PC-9 (cell line): ENCODE results near the gene C10orf71. TPM values are rescaled to one million over a fixed set of nuclear protein-coding genes. Genes with fewer than 3 reads are reported as not detected.

ENCODE experiments used
- BruUV-seq: library from RNA; stranded (reverse); fragments of 400-500 nt; replicated peaks from 2 replicates; lab custom pipeline; 2021; lab: Mats Ljungman, UMichigan
- CTCF ChIA-PET: fragments of 300-600 bp; sonication (Branson Sonifier 250); formaldehyde crosslinking; loops from one replicate; lab custom pipeline; 2022; ENCODE audit warnings: antibody characterized with exemption; lab: Charles Lee
- POLR2A ChIA-PET: fragments of 300-600 bp; sonication (Branson Sonifier 250); formaldehyde crosslinking; loops from one replicate; lab custom pipeline; 2022; ENCODE audit warnings: antibody characterized with exemption; ENCODE audit not compliant: unreplicated experiment; lab: Charles Lee
- DNase-seq, 2 experiments: peaks; one replicate each; pipeline versions ENCODE4 v3.0.0 to v3.0.0-alpha.2; 2015 to 2022; ENCODE audit warnings: mixed read lengths in 1 of 2
- H2AFZ ChIP-seq: fragments of 200-600 bp; sonication (generic); 2 replicates; pipeline ENCODE4 v1.8.1; 2017; ENCODE audit warnings: antibody characterized with exemption
- H3F3A ChIP-seq: fragments of 200-600 bp; sonication (generic); 2 replicates; pipeline ENCODE4 v1.8.1; 2017; ENCODE audit warnings: antibody characterized with exemption, mild to moderate bottlenecking, low read depth; ENCODE audit not compliant: insufficient read depth
- H3K27ac ChIP-seq: fragments of 200-600 bp; sonication (generic); 2 replicates; pipeline ENCODE4 v1.6.1; 2016; ENCODE audit warnings: mixed run types
- H3K27me3 ChIP-seq: fragments of 200-600 bp; sonication (generic); 2 replicates; pipeline ENCODE4 v1.6.1; 2016; ENCODE audit warnings: low read depth, mixed run types; ENCODE audit not compliant: insufficient read depth
- H3K36me3 ChIP-seq: fragments of 200-600 bp; sonication (generic); 2 replicates; pipeline ENCODE4 v1.6.1; 2016; ENCODE audit warnings: low read depth, mixed run types
- H3K4me1 ChIP-seq: fragments of 200-600 bp; sonication (generic); replicated peaks from 2 replicates; pipeline ENCODE4 v1.6.1; 2016; ENCODE audit warnings: mixed run types; ENCODE audit not compliant: insufficient read depth
- H3K4me2 ChIP-seq: fragments of 200-600 bp; sonication (generic); 2 replicates; pipeline ENCODE4 v1.6.1; 2017; ENCODE audit warnings: mixed run types
- H3K4me3 ChIP-seq: fragments of 200-600 bp; sonication (generic); 2 replicates; pipeline ENCODE4 v1.6.1; 2016; ENCODE audit warnings: mixed run types
- H3K79me2 ChIP-seq: fragments of 200-600 bp; sonication (generic); 2 replicates; pipeline ENCODE4 v1.6.1; 2017; ENCODE audit warnings: low read depth, mixed run types
- H3K9me2 ChIP-seq: fragments of 200-600 bp; sonication (generic); 2 replicates; pipeline ENCODE4 v1.8.1; 2017; ENCODE audit warnings: mild to moderate bottlenecking; ENCODE audit not compliant: insufficient read depth
- H3K9me3 ChIP-seq: fragments of 200-600 bp; sonication (generic); 2 replicates; pipeline ENCODE4 v1.8.1; 2016; ENCODE audit warnings: low read depth; ENCODE audit not compliant: insufficient read depth
- H4K20me1 ChIP-seq: fragments of 200-600 bp; sonication (generic); 2 replicates; pipeline ENCODE4 v1.8.1; 2017; ENCODE audit not compliant: insufficient read depth
- CTCF ChIP-seq: fragments of 200-600 bp; sonication (generic); conservative IDR thresholded peaks from 2 replicates; pipeline ENCODE4 v1.6.1; 2017; ENCODE audit warnings: mixed run types, antibody characterized with exemption, mild to moderate bottlenecking, moderate library complexity
- EZH2 ChIP-seq: fragments of 200-600 bp; sonication (generic); IDR thresholded peaks from 2 replicates; pipeline ENCODE4 v1.8.0; 2017; ENCODE audit warnings: antibody characterized with exemption, low read depth
- intact Hi-C: fragments of 100-400 bp; cut with micrococcal nuclease; formaldehyde crosslinking; loops from one replicate; pipeline ENCODE4 v1.10.0; 2022; ENCODE audit not compliant: unreplicated experiment
- total RNA-seq: library from RNA; stranded (reverse); gene quantifications from 2 replicates; pipeline ENCODE4 v1.2.3, GENCODE V29; 2021

Gene C10orf71
- total RNA-seq, 1 experiment from 2014 or later: not detected

GRCh38 chr10:49303711-49304110 lies 4.7 kb downstream of the C10orf71 start:
- no peaks in the 10 kb centered on the region for H3K79me2 ChIP-seq
- H3K4me2 ChIP-seq: no peak overlapping the region
- no peak overlapping the region for H3K27ac ChIP-seq
- no peak overlapping the region for H2AFZ ChIP-seq
- peaks cover 52% of the 10 kb centered on the region for H3K27me3 ChIP-seq
- H3F3A ChIP-seq: no peaks in the 10 kb centered on the region
- no peaks in the 10 kb centered on the region for H3K9me3 ChIP-seq
- BruUV-seq: no TSS peak
- CTCF ChIA-PET: no interaction called here
- H3K9me2 ChIP-seq: no peaks in the 10 kb centered on the region
- no peaks in the 10 kb centered on the region for H4K20me1 ChIP-seq
- no peaks in the 10 kb centered on the region for H3K4me1 ChIP-seq
- intact Hi-C loops: no loop called here
- TF ChIP-seq EZH2 (no peak), CTCF (no peak)
- no peak for DNase-seq
- POLR2A ChIA-PET: no interaction called here
- H3K4me3 ChIP-seq: no peak overlapping the region
- H3K36me3 ChIP-seq: no peaks in the 10 kb centered on the region

- H3K27me3 ChIP-seq: peaks cover 48% of the 10 kb centered on the region
These were observed 5.2 kb downstream of the C10orf71 start for GRCh38 chr10:49304137-49304536.

GRCh38 chr10:49307921-49308320 lies 9.0 kb downstream of the C10orf71 start:
- TF ChIP-seq CTCF (no peak), EZH2 (no peak)
- POLR2A ChIA-PET: no interaction called here
- Histone ChIP-seq H3K27ac (no peak overlapping the region), H3K79me2 (no peaks in the 10 kb centered on the region), H4K20me1 (no peaks in the 10 kb centered on the region), H3F3A (no peaks in the 10 kb centered on the region), H3K9me2 (no peaks in the 10 kb centered on the region), H3K4me2 (no peak overlapping the region), H3K27me3 (peaks cover 58% of the 10 kb centered on the region), H2AFZ (no peak overlapping the region), H3K4me1 (no peaks in the 10 kb centered on the region), H3K36me3 (no peaks in the 10 kb centered on the region), H3K9me3 (no peaks in the 10 kb centered on the region), H3K4me3 (no peak overlapping the region)
- intact Hi-C loops: no loop called here
- no TSS peak for BruUV-seq
- CTCF ChIA-PET: no interaction called here
- DNase-seq: no peak

More at GRCh38 chr10:49304137-49304536, 5.2 kb downstream of the C10orf71 start:
- Histone ChIP-seq H3K79me2 (no peaks in the 10 kb centered on the region), H2AFZ (no peak overlapping the region), H3K9me2 (no peaks in the 10 kb centered on the region), H3K4me2 (no peak overlapping the region), H3K4me1 (no peaks in the 10 kb centered on the region), H3F3A (no peaks in the 10 kb centered on the region), H4K20me1 (no peaks in the 10 kb centered on the region), H3K27ac (no peak overlapping the region), H3K9me3 (no peaks in the 10 kb centered on the region), H3K4me3 (no peak overlapping the region), H3K36me3 (no peaks in the 10 kb centered on the region)
- TF ChIP-seq EZH2 (no peak), CTCF (no peak)
- no TSS peak for BruUV-seq
- ChIA-PET POLR2A (no interaction called here), CTCF (no interaction called here)
- DNase-seq: no peak
- intact Hi-C loops: no loop called here
